Measurements from ENCODE around the gene GJD3.
A peak's percentile ranks its signal among the peaks of the same experiment; 100 is the strongest.

The GJD3 gene

DNA sequence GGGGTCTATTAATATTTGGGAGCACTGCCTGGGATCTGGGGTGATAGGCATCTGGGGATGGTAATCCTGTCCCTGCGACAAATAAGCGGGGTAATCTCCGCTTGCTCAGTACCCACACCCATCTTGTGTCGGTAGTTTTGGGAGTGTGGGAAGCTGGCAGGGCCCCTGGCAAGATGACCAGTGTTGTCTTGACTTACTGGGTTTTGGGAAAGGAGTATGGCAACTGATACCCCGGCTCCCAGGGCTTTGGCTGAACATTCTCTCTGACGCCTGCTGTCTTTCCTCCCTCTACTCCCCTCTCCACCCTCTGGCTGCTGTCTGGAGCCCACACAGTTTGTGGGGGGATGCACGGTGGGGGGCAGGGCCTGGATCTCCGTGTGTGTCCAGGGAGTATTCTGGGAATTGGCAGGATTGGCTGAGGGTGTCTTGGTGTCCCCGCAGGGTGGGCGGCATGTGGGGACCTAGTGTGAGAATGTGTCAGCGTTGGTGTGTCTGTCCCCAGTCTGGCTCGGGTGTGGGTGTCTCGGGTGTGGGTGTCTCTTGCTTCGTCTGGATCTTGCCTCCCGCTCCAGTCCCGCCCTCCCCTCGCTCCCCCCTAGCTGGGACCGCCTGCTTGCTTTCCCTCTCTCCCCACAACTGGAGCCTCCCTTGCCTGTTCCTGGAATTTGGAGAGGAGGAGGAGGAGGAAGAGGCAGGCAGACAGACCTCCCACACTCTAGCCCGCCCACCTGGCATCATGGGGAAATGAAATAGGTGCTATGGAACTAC lies 43.6 kb downstream of the GJD3 start:
- H3K27ac ChIP-seq, result no peak overlapping the region
- TF ChIP-seq, protein P1, sequence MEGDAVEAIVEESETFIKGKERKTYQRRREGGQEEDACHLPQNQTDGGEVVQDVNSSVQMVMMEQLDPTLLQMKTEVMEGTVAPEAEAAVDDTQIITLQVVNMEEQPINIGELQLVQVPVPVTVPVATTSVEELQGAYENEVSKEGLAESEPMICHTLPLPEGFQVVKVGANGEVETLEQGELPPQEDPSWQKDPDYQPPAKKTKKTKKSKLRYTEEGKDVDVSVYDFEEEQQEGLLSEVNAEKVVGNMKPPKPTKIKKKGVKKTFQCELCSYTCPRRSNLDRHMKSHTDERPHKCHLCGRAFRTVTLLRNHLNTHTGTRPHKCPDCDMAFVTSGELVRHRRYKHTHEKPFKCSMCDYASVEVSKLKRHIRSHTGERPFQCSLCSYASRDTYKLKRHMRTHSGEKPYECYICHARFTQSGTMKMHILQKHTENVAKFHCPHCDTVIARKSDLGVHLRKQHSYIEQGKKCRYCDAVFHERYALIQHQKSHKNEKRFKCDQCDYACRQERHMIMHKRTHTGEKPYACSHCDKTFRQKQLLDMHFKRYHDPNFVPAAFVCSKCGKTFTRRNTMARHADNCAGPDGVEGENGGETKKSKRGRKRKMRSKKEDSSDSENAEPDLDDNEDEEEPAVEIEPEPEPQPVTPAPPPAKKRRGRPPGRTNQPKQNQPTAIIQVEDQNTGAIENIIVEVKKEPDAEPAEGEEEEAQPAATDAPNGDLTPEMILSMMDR (conservative IDR thresholded peaks at IDR 0.05), result no peak

DNA sequence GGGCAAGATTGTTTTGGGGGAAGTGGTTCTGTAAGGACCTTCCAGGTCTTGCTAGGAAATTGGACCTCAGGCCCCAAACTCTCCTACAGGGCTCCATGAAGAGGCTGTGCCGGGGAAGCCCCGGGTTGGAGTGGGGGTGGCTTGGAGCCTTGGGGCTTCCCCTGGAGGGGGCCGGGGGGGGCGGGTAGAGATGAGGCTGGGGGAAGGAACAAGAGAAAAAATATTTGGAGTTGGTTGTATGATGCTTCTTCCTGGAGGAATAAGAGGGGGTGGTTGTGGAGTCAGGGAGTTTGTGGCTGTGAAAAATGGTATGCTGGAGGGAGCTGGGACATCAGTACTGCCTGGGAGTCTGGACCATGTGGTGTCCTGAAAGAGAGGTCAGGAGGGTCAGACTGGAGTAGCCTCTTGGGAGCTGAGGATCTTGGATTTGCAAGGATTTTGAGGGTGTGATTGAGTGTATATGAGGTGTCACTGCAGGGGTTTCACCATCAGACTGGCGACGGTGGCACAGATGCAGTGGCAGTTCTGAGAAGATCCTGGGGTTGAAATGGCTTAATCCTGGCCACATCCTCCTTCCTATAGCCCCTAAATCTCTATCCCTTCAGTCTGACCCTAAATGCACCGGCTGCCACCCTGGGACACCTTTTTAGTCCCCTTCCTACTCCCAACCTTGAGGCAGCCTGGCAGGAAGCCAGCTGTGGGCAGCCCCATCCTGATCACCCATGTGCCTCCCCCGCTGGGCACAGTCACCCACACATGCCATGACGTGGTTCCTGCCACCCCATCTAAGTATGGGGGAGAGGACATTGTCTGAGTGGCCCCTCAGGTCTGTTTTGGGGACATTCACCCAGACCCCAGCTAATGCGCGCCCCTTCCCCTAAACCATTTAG lies 44.6 kb downstream of the GJD3 start:
- no peak overlapping the region for H3K27ac ChIP-seq
- TF ChIP-seq, protein P1 (conservative IDR thresholded peaks at IDR 0.05), result no peak

GRCh38 chr17:40318830-40319391 lies 45.6 kb downstream of the GJD3 start:
- TF ChIP-seq, protein P1 (conservative IDR thresholded peaks at IDR 0.05), result no peak

GRCh38 chr17:40317880-40318829 lies 46.4 kb downstream of the GJD3 start:
- H3K27ac ChIP-seq, result peak overlapping the region; percentile 75; the same call in 1 of the 2 replicates
- TF ChIP-seq, protein P1 (conservative IDR thresholded peaks at IDR 0.05), result no peak

More at GRCh38 chr17:40318830-40319391, 45.6 kb downstream of the GJD3 start:
- H3K27ac ChIP-seq, result peak overlapping the region; percentile 75; the same call in 1 of the 2 replicates

GRCh38 chr17:40317345-40317873 lies 47.1 kb downstream of the GJD3 start:
- peak overlapping the region; percentile 75; the same call in 1 of the 2 replicates for H3K27ac ChIP-seq
- TF ChIP-seq, protein P1 (conservative IDR thresholded peaks at IDR 0.05), result peak; percentile 47

- peak overlapping the region; percentile 47; the same call in 1 of the 2 replicates for H3K27ac ChIP-seq
- TF ChIP-seq, protein P1 (conservative IDR thresholded peaks at IDR 0.05), result no peak; the same call in 1 of the 2 replicates
Measured at GRCh38 chr17:40316571-40317344, 47.8 kb downstream of the GJD3 start.

Data from VCaP (cell line).